DMS114 treated with DMSO at 0.1 percent for 48 hours (cell line): ENCODE data around the gene ZNF143.
A peak's percentile ranks its signal among the peaks of the same experiment; 100 is the strongest.
"Not testable (repeated sequence)": the region's sequence is repeated elsewhere in the genome, so short reads cannot be mapped to it uniquely, and the experiment has no call there.

ENCODE experiments used
- DNase-seq: peaks from one replicate; lab custom pipeline; 2025; ENCODE audit not compliant: unreplicated experiment; lab: John Stamatoyannopoulos, UW

ZNF143 gene

GRCh38 chr11:9460322-9461062 is at the start of gene ZNF143:
Gene ZNF143 (plus strand): TSS chr11:9461012. CDS start chr11:9471309, 10,297 bp downstream.
- peak; percentile 99 for DNase-seq

DNA sequence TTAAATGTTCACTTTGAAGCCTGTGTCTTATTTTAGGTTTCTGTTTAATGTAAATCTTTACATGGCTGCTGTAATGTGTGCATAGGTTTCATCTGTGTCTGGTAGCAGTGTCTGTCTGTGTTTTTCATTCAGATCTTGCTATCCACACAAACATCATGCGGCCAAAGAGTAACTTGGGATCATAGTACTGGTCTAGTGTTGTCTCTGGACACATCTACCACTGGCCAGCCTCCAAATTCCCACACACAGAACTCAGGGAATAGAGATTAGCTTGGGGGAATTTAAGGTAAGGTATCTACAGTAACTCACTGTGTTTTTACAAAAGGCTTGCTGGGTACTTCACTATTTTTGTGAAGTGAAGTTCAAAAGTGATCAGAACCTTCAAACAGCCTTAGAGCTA is 32.1 kb upstream of the ZNF143 start:
- no peak for DNase-seq

DNA sequence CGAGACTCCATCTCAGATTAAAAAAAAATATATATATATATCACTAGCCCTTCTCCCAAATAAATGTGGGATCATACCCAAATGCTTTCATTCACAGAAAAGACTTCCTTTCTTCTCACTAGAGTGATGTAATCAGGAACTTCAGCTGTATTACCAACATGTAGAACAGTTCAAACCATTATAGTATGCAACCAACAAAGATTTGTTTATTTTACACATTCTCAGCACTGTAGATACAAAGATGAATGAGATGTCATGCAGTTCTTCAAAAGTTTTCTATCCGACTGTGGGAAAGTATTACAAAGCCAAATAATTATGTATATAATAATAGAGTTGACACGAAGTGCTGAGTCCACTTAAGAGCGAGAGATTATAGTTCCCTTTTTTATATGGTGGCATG is 22.2 kb upstream of the ZNF143 start:
- no peak for DNase-seq

GRCh38 chr11:9446230-9446629 is 14.6 kb upstream of the ZNF143 start:
- no peak for DNase-seq

- no peak for DNase-seq
These were observed 12.0 kb upstream of the ZNF143 start for GRCh38 chr11:9448576-9449352.

GRCh38 chr11:9452023-9452422 is 8.8 kb upstream of the ZNF143 start:
- DNase-seq, result not testable (repeated sequence)

GRCh38 chr11:9455722-9456121 is 5.1 kb upstream of the ZNF143 start:
- DNase-seq, result no peak

DNA sequence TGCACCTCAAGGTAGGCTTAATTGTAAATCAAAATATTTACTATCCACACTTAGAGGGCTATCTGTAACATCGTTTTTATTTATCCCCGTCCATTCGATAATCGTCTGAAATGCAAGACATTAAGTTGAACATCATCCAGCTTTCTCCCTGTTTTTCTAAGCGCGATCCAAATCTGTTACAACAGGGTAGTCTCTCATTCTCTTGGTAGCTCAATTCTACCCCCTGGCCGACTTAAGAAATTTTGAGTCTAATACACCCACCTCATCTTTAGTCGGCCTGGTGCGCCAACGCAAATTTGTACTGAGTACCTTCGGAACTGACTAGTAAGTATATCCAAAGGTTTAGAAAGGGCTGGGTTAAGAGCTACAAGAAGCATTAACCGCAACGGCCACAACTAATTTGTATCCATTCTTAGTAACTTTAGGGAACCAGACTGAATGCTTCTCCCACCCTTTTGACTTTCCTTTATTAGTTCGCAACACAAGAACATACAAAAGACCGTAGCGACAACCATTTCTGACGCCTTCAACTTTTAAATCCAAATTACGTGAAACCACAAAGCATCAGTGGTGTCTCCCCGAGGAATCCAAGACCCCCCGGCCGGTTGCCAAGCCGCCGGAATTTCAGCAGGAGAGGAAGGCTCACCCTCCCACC is 1.0 kb upstream of the ZNF143 start:
- DNase-seq, result peak; percentile 27

DNA sequence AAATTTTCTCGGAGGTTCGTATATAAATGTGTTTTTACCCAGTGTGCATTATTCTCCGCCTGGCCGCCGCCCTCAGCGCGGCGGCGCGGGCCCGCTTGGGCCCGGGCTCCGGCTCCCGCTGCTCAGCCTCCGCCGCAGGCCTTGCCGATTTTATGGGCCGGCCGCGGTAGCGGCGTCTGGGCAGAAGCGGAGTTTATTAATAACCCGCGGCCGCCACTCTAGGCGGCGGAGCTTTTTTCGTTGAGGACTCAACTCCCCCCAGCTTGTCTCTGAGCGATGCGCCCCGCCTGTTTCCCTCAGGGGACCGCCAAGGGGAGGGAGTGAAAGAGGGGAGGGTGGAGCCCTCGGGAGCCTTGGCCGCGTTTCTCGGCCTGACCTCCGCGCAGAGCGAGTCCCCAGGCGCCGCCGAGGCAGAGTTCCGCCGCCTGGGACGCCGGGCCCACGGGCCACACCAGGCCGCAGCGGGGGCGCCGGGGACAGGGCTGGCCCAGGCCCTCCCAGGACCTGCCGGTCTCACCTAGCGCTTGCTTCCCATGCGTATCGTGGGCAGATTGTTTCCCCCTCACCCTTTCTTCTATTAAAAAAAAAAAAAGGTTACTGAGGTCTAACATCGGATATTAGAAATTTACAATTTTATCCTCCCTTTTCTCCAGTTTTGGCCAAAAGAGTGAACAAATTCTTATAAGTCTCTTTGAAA is 399 bp downstream of the ZNF143 start:
- DNase-seq, result peak; percentile 56

DNA sequence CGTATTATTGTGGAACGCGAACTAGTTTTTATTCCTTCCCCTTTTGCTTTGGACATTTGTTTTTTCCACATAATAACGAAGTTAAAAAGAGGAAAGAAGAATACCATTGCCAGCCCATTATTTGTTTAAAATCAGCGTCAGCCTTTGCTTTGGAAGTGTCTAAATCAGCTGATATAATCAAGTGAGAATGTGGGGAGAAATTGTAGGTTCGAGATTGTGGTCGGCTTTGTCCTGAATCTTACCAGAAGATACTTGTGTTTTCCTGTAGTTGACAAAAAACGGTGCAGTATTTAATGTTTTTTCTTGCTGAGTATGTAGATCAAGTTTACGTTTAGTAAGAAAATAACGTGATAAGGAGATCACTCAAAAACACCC is 935 bp downstream of the ZNF143 start:
- no peak for DNase-seq

DNA sequence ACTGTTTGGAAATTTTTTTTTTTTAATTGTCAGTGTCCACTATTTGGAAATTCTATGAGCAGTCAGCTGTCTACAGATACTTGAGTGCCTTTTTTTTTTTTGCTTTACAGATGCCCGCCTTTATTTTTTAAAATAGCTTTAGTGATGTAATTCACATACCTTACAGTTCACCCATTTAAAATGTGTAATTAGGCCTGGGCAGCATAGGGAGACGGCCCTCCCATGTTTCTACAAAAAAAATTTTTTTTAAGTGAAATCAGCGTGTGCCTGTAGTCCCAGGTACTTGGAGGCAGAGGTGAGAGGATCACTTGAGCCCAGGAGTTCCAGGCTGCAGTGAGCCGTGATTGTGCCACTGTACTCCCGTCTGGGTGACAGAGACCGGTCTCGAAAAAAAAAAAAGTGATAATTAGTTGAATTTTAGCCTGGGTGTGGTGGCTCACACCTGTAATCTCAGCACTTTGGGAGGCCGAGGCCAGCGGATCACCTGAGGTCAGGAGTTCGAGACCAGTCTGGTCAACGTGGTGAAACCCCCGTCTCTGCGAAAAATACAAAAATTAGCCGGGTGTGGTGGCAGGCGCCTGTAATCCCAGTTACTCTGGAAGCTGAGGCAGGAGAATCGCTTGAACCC is 1.5 kb downstream of the ZNF143 start:
- DNase-seq, result no peak

- no peak for DNase-seq
These were observed 2.2 kb downstream of the ZNF143 start for GRCh38 chr11:9462806-9463537.

DNA sequence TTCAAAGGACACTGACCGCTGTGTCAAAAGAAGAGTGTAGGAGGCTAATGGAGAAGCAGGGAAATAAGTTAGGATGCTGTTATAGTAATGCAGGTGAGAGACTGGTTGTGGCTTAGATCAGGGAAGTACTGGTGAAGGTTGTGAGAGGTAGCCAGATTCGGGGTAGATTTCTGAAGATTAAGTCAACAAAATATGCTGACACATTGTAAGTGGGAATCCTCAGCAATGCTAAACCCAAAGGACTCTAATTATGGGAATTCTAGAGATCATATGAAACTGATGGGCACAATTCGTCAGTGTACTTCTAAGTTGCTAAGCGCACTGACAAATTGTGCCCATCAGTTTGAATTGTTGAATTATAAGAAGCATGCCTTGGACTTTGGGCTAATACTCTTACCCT is 10.0 kb downstream of the ZNF143 start:
- no peak for DNase-seq

GRCh38 chr11:9473408-9473807 is 12.6 kb downstream of the ZNF143 start:
- DNase-seq, result no peak

DNA sequence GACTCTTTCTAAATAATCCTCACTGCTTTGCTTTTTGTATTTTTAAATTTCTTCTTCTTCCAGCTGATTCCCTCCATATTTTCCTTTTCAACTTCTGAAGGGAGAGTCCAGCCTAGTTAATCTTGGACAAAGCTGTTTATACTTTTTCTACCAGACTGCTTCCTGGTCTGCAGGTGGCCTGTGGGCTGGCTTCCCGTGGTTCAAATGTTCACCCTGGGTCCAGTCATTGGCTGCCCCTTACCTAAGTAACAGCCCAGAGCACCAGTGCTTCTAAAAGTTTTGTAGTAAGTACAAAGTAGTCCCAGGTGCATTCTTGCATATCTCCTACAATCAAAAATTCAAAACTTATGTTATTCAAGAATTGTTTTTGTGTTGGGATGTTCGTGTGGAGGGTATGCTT is 19.1 kb downstream of the ZNF143 start:
- DNase-seq, result no peak

DNA sequence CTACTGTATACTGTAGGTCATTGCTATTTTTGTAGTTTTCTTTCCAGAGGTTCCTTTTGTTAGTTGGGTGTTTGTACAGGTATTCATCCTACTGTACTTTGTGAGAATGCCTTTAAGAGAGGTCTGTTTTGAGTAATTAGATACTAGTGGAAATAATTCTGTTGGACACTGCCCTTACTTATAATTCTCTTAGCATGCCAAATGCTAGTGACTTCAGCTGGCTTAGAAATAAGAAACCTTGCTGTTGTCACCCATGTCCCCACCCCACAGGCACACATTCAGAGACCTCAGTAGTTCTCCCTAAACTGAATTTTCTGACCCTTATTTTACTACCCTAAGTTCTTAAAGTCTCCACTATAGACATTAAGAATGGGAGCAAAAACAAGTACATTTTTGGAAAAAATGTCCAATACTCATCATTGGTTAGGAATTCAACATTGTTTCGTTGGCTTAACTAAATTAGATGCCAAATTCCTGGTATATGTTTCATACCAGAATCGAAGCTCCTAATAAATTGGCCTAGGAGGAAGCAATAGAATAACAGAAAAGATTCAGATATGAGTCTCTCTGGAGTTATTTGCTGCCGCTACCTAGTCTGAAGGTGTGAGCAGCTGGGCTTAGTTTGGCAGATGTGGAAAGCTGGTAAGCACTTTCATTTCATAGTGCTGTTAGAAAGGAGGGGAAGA is 28.4 kb downstream of the ZNF143 start:
- DNase-seq, result no peak

DNA sequence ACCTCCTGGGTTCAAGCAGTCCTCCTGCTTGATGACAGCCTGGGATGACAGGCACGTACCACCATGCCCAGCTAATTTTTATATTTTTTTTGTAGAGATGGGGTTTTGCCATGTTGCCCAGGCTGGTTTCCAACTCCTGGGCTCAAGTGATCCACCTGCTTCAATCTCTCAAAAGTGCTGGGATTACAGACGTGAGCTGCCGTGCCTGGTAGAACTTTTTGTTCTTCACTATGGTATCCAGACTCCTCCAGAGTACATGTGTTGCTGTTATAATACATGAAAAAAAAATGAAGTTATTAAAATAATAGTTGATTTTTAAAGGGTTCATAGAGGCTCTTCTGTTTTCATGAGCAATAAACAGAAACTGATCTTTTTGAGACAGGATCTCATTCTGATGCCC is 29.6 kb downstream of the ZNF143 start:
- DNase-seq, result no peak

GRCh38 chr11:9493492-9493891 is 32.7 kb downstream of the ZNF143 start:
- DNase-seq, result no peak

DNA sequence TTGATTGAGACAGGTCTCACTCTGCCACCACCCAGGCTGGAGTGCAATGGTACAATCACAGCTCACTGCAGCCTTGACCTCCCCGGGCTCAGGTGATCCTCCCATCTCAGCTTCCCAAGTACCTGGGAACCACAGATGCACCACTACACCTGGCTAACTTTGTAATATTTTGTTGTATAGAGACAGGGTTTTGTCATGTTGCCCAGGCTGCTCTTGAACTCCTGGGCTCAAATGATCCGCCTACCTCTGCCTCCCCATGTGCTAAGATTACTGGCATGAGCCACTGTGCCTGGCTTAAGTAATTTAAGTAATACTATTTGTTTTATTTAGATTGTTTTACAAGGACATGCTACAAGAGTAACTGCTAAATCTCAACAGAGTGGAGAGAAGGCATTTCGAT is 33.5 kb downstream of the ZNF143 start:
- no peak for DNase-seq
